Prostate gland (tissue), 2 donors: Measurements from ENCODE around the gene CSDE1.

Source experiments
- POLR2A ChIP-seq: fragments of 450-650 bp; IDR thresholded peaks from one replicate; pipeline ENCODE4 v1.6.1; 2016; ENCODE audit warnings: antibody characterized with exemption, mild to moderate bottlenecking
- TF ChIP-seq, protein P1 (sequence below), 4 experiments: fragments of 200-600 bp in 2 of 4; fragments of 450-650 bp in 2 of 4; sonication (generic) in 2 of 4; IDR thresholded peaks; 1 replicate in 3 of 4; 2 replicates in 1 of 4; pipeline ENCODE4 v1.5.1; 2016 to 2019; ENCODE audit warnings: antibody characterized with exemption in 4 of 4, mild to moderate bottlenecking in 2 of 4, moderate library complexity in 2 of 4

DNA sequence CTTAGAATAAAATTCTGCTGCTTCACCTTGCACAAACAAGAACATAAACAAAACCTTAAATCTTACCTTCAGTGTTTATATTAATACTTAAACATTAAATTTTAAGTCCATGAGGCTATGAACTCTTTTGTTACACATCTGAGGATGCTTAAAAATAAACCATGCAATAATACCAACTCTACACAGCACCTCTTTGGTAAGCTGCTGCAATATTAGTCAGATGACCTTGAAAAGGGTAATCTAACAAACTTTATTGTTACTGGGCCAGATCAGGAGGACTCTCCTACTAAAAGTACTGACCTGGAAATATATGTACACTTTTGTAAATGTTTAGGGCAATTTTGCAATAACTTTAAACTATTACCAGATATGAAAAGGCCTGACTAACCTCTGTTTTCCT lies 21.9 kb upstream of the CSDE1 start:
- TF ChIP-seq, protein P1, sequence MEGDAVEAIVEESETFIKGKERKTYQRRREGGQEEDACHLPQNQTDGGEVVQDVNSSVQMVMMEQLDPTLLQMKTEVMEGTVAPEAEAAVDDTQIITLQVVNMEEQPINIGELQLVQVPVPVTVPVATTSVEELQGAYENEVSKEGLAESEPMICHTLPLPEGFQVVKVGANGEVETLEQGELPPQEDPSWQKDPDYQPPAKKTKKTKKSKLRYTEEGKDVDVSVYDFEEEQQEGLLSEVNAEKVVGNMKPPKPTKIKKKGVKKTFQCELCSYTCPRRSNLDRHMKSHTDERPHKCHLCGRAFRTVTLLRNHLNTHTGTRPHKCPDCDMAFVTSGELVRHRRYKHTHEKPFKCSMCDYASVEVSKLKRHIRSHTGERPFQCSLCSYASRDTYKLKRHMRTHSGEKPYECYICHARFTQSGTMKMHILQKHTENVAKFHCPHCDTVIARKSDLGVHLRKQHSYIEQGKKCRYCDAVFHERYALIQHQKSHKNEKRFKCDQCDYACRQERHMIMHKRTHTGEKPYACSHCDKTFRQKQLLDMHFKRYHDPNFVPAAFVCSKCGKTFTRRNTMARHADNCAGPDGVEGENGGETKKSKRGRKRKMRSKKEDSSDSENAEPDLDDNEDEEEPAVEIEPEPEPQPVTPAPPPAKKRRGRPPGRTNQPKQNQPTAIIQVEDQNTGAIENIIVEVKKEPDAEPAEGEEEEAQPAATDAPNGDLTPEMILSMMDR (IDR thresholded peaks at IDR 0.05) = no peak
- TF ChIP-seq POLR2A = no peak
